IMR-90 (cell line): ENCODE results near the gene TENT5C. TPM values are rescaled to one million over a fixed set of nuclear protein-coding genes. Genes with fewer than 3 reads are reported as not detected.

Source experiments
- ATAC-seq: fragments of 200-7000 bp; cut with Tn5 transposase; 2 replicates; pipeline ENCODE4 v1.9.1; 2020; ENCODE audit warnings: low read depth, mild to moderate bottlenecking, moderate library complexity
- BruUV-seq: library from RNA; stranded (reverse); fragments of 400-500 nt; replicated peaks from 2 replicates; lab custom pipeline; 2021; lab: Mats Ljungman, UMichigan
- CTCF ChIA-PET: fragments of 300-600 bp; formaldehyde crosslinking; extraction: SDS; loops from one replicate; lab custom pipeline; 2021; ENCODE audit warnings: antibody characterized with exemption; lab: Yijun Ruan, JAX
- POLR2A ChIA-PET: fragments of 300-600 bp; sonication (Branson Sonifier 250); formaldehyde crosslinking; loops from one replicate; lab custom pipeline; 2022; ENCODE audit warnings: antibody characterized with exemption; ENCODE audit not compliant: unreplicated experiment; lab: Charles Lee
- DNase-seq: peaks from one replicate; pipeline ENCODE4 v3.0.0; 2013
- H2AFZ ChIP-seq: replicated peaks from 2 replicates; pipeline ENCODE3; 2013; ENCODE audit warnings: low read length, mild to moderate bottlenecking; ENCODE audit not compliant: poor library complexity
- H2AK5ac ChIP-seq: 2 replicates; pipeline ENCODE4 v1.6.1; 2013; ENCODE audit warnings: low read depth, low read length, inconsistent platforms
- H2AK9ac ChIP-seq: replicated peaks from 2 replicates; pipeline ENCODE3; 2013; ENCODE audit warnings: mild to moderate bottlenecking, low read depth, low read length, moderate library complexity; ENCODE audit not compliant: poor library complexity
- H2BK120ac ChIP-seq: 2 replicates; pipeline ENCODE4 v1.6.1; 2013; ENCODE audit warnings: low read depth, low read length, inconsistent platforms
- H2BK15ac ChIP-seq: 3 replicates; pipeline ENCODE4 v1.6.1; 2013; ENCODE audit warnings: low read depth, low read length, inconsistent platforms
- H2BK20ac ChIP-seq: 2 replicates; pipeline ENCODE4 v1.6.1; 2013; ENCODE audit warnings: low read depth, mild to moderate bottlenecking, inconsistent platforms, low read length, moderate library complexity
- H2BK5ac ChIP-seq: 2 replicates; pipeline ENCODE4 v1.6.1; 2013; ENCODE audit warnings: mild to moderate bottlenecking, low read depth, low read length, inconsistent platforms; ENCODE audit not compliant: poor library complexity, severe bottlenecking
- H3K14ac ChIP-seq: replicated peaks from 2 replicates; pipeline ENCODE4 v1.6.1; 2013; ENCODE audit warnings: low read depth, low read length, inconsistent platforms
- H3K18ac ChIP-seq: 2 replicates; pipeline ENCODE4 v1.6.1; 2013; ENCODE audit warnings: low read depth, low read length, control low read depth
- H3K23ac ChIP-seq: 2 replicates; pipeline ENCODE4 v1.6.1; 2013; ENCODE audit warnings: low read depth, low read length, inconsistent platforms
- H3K27ac ChIP-seq: 2 replicates; pipeline ENCODE4 v1.5.1; 2013; ENCODE audit warnings: mild to moderate bottlenecking, control low read depth, low read length; ENCODE audit not compliant: insufficient read depth
- H3K27me3 ChIP-seq: 2 replicates; pipeline ENCODE4 v1.6.1; 2013; ENCODE audit warnings: low read length; ENCODE audit not compliant: control insufficient read depth, insufficient read depth
- H3K36me3 ChIP-seq: 2 replicates; pipeline ENCODE4 v1.6.1; 2013; ENCODE audit warnings: low read length, mixed read lengths; ENCODE audit not compliant: control insufficient read depth, insufficient read depth
- H3K4ac ChIP-seq: 2 replicates; pipeline ENCODE4 v1.6.1; 2013; ENCODE audit warnings: low read depth, low read length, inconsistent platforms
- H3K4me1 ChIP-seq: 2 replicates; pipeline ENCODE4 v1.6.1; 2013; ENCODE audit warnings: low read length, mixed read lengths; ENCODE audit not compliant: control insufficient read depth, insufficient read depth
- H3K4me2 ChIP-seq: 2 replicates; pipeline ENCODE4 v1.6.1; 2013; ENCODE audit warnings: low read depth, mild to moderate bottlenecking, control low read depth, low read length, moderate library complexity
- H3K4me3 ChIP-seq: 2 replicates; pipeline ENCODE4 v1.5.1; 2013; ENCODE audit warnings: low read depth, mild to moderate bottlenecking, control low read depth, low read length, moderate library complexity; ENCODE audit not compliant: insufficient read depth
- H3K56ac ChIP-seq: 2 replicates; pipeline ENCODE4 v1.6.1; 2013; ENCODE audit warnings: low read length, inconsistent platforms; ENCODE audit not compliant: insufficient read depth; ENCODE audit errors: extremely low read depth
- H3K79me1 ChIP-seq, 2 experiments: 2 replicates each; pipeline ENCODE4 v1.6.1; 2013; ENCODE audit warnings: low read length in 2 of 2, inconsistent platforms in 1 of 2, low read depth in 1 of 2
- H3K9ac ChIP-seq: 2 replicates; pipeline ENCODE4 v1.6.1; 2013; ENCODE audit warnings: low read depth, low read length, control low read depth
- H3K9me1 ChIP-seq: 2 replicates; pipeline ENCODE4 v1.6.1; 2013; ENCODE audit warnings: low read length, inconsistent platforms; ENCODE audit not compliant: insufficient read depth
- H3K9me3 ChIP-seq: 2 replicates; pipeline ENCODE4 v1.6.1; 2013; ENCODE audit warnings: low read length; ENCODE audit not compliant: control insufficient read depth, insufficient read depth
- H4K20me1 ChIP-seq: 2 replicates; pipeline ENCODE4 v1.6.1; 2013; ENCODE audit warnings: low read length, inconsistent platforms; ENCODE audit not compliant: insufficient read depth
- H4K5ac ChIP-seq: 2 replicates; pipeline ENCODE4 v1.6.1; 2013; ENCODE audit warnings: mild to moderate bottlenecking, low read depth, low read length, control low read depth
- H4K8ac ChIP-seq, 2 experiments: 2 replicates each; pipeline ENCODE4 v1.6.1; 2013; ENCODE audit warnings: low read depth in 2 of 2, low read length in 2 of 2, control low read depth in 1 of 2, inconsistent platforms in 1 of 2
- H4K91ac ChIP-seq: 2 replicates; pipeline ENCODE4 v1.6.1; 2013; ENCODE audit warnings: low read depth, low read length, inconsistent platforms; ENCODE audit not compliant: insufficient read depth
- CEBPB ChIP-seq: IDR thresholded peaks from 2 replicates; pipeline ENCODE4 v1.6.1; 2012; ENCODE audit warnings: low read depth, low read length, improper control_type of control experiment
- CHD1 ChIP-seq: IDR thresholded peaks from 2 replicates; pipeline ENCODE4 v1.6.1; 2012; ENCODE audit warnings: low read depth, low read length, improper control_type of control experiment
- FOS ChIP-seq: fragments of 150-350 bp; IDR thresholded peaks from 2 replicates; pipeline ENCODE4 v1.6.1; 2016; ENCODE audit warnings: low read depth, low read length
- MAFK ChIP-seq: IDR thresholded peaks from 2 replicates; pipeline ENCODE4 v1.6.1; 2012; ENCODE audit warnings: low read depth, low read length, improper control_type of control experiment
- MXI1 ChIP-seq: IDR thresholded peaks from 2 replicates; pipeline ENCODE4 v1.6.1; 2012; ENCODE audit warnings: low read depth, mild to moderate bottlenecking, low read length, moderate library complexity, borderline replicate concordance
- RAD21 ChIP-seq: IDR thresholded peaks from 2 replicates; pipeline ENCODE4 v1.6.1; 2012; ENCODE audit warnings: low read length, improper control_type of control experiment
- RFX5 ChIP-seq: IDR thresholded peaks from 2 replicates; pipeline ENCODE4 v1.8.0; 2012; ENCODE audit warnings: low read depth, mild to moderate bottlenecking, low read length, moderate library complexity
- WGBS, 2 experiments: methylation state at CpG; one replicate each; pipeline versions ENCODE4 v1.1.5 to v1.1.7; 2013; ENCODE audit warnings: missing lambda C conversion rate in 2 of 2; ENCODE audit not compliant: insufficient read length in 1 of 2; ENCODE audit errors: extremely low coverage in 2 of 2; 5-methylcytosine and 5-hydroxymethylcytosine counted together
- dilution Hi-C: fragments of 300-500 bp; cut with HindIII; formaldehyde crosslinking; loops from one replicate; pipeline ENCODE4 v1.14.3; 2018; ENCODE audit warnings: low sequenced_read_pairs; ENCODE audit not compliant: unreplicated experiment
- in situ Hi-C: fragments of 300-500 bp; cut with MboI; formaldehyde crosslinking; loops from 3 replicates; pipeline ENCODE4 v1.14.3; 2019; ENCODE audit warnings: low sequenced_read_pairs, inconsistent platforms, mixed read lengths
- intact Hi-C: fragments of 100-400 bp; cut with micrococcal nuclease; formaldehyde crosslinking; loops from 2 replicates; pipeline ENCODE4 v1.10.0; 2022
- polyA plus RNA-seq, 3 experiments: library from polyadenylated mRNA; depleted of rRNA; stranded (reverse); fragments of >200 nt; gene quantifications; 2 replicates each; pipeline ENCODE4 v1.2.3, GENCODE V29; 2012; ENCODE audit warnings: low replicate concordance in 1 of 3
- total RNA-seq: library from RNA; depleted of rRNA; stranded (reverse); fragments of >200 nt; gene quantifications from 2 replicates; pipeline ENCODE4 v1.2.3, GENCODE V29; 2012
- TF ChIP-seq, protein P1 (sequence below): fragments of 150-350 bp; IDR thresholded peaks from 2 replicates; pipeline ENCODE4 v1.6.1; 2016; ENCODE audit warnings: low read depth, mild to moderate bottlenecking, low read length, moderate library complexity, borderline replicate concordance

TENT5C gene
- total and polyA plus RNA-seq, 2 of the 4 experiments (the other 2 are of a cell fraction), result 1.5 to 4.1 TPM

- no peak overlapping the region for H3K23ac ChIP-seq
- no peak overlapping the region for H3K4me3 ChIP-seq
- no peak overlapping the region for H2BK120ac ChIP-seq
- no peak overlapping the region for H3K18ac ChIP-seq
- dilution Hi-C loops, result no loop called here
- H3K4ac ChIP-seq, result no peak overlapping the region
- no peak overlapping the region for H2AK5ac ChIP-seq
- no peak overlapping the region for H2BK5ac ChIP-seq
- no peak overlapping the region for H2BK20ac ChIP-seq
- TF ChIP-seq MAFK, result no peak
- no peak for TF ChIP-seq FOS
- no peak for TF ChIP-seq RAD21
- no peak for TF ChIP-seq RFX5
- TF ChIP-seq CEBPB, result no peak
- no peak for TF ChIP-seq CHD1
- TF ChIP-seq MXI1, result no peak
- TF ChIP-seq, protein P1, sequence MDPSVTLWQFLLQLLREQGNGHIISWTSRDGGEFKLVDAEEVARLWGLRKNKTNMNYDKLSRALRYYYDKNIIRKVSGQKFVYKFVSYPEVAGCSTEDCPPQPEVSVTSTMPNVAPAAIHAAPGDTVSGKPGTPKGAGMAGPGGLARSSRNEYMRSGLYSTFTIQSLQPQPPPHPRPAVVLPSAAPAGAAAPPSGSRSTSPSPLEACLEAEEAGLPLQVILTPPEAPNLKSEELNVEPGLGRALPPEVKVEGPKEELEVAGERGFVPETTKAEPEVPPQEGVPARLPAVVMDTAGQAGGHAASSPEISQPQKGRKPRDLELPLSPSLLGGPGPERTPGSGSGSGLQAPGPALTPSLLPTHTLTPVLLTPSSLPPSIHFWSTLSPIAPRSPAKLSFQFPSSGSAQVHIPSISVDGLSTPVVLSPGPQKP, result no peak
- no peak overlapping the region for H2AFZ ChIP-seq
- no peak overlapping the region for H3K56ac ChIP-seq
- POLR2A ChIA-PET, result no interaction called here
- peaks cover 12% of the 10 kb centered on the region for H3K27me3 ChIP-seq
- H3K9me1 ChIP-seq, result 0 out of 2 replicates have a peak, but pooled peaks cover 4% of the 10 kb centered on the region
- no peaks in the 10 kb centered on the region for H3K9me3 ChIP-seq
- no peak overlapping the region for H4K5ac ChIP-seq
- CTCF ChIA-PET, result no interaction called here
- no peak overlapping the region for H3K14ac ChIP-seq
- no peaks in the 10 kb centered on the region for H4K20me1 ChIP-seq
- no peak for ATAC-seq
- in situ Hi-C loops, result loop anchor here (10.0 kb wide), 1 partner anchor 154 kb away; no protein-coding TSS in a partner anchor
- intact Hi-C loops, result no loop called here
- no peak overlapping the region for H4K91ac ChIP-seq
- no peak overlapping the region for H4K8ac ChIP-seq
- H3K4me1 ChIP-seq, result no peaks in the 10 kb centered on the region
- H3K36me3 ChIP-seq, result no peaks in the 10 kb centered on the region
- H2AK9ac ChIP-seq, result no peak overlapping the region
- no peak overlapping the region for H2BK15ac ChIP-seq
- no peak for DNase-seq
- no peak overlapping the region for H3K9ac ChIP-seq
- 89% methylated on average over 4 of the region's 7 CpGs; no CpG with 5 or more reads in 1 of the 2 experiments for WGBS, 2 experiments
- H3K79me1 ChIP-seq, result no peaks in the 10 kb centered on the region
- H3K4me2 ChIP-seq, result no peak overlapping the region
- no peak overlapping the region for H3K27ac ChIP-seq
- BruUV-seq, result no TSS peak
Measured at GRCh38 chr1:117600325-117600943, 5.4 kb upstream of the TENT5C start.
